Trophoblast cell (in vitro differentiated cells and primary cell): ENCODE measurements around the gene PSME3.

Experiments
- DNase-seq, 2 donors: peaks; one replicate each; pipeline ENCODE4 v3.0.0-alpha.2; 2016
- H2AFZ ChIP-seq: 2 replicates; pipeline ENCODE4 v1.6.1; 2013; ENCODE audit warnings: low read length, moderate library complexity, mild to moderate bottlenecking; ENCODE audit not compliant: insufficient read depth, poor library complexity
- H2AK5ac ChIP-seq: 2 replicates; pipeline ENCODE4 v1.6.1; 2013; ENCODE audit warnings: mild to moderate bottlenecking, low read length
- H2BK120ac ChIP-seq: 2 replicates; pipeline ENCODE4 v1.6.1; 2013; ENCODE audit warnings: low read length, mild to moderate bottlenecking, moderate library complexity; ENCODE audit not compliant: insufficient read depth, poor library complexity
- H2BK12ac ChIP-seq: 2 replicates; pipeline ENCODE4 v1.6.1; 2013; ENCODE audit warnings: mild to moderate bottlenecking, low read length, moderate library complexity
- H2BK5ac ChIP-seq: 2 replicates; pipeline ENCODE4 v1.6.1; 2013; ENCODE audit warnings: low read length, low read depth, moderate library complexity, mild to moderate bottlenecking; ENCODE audit not compliant: poor library complexity
- H3K14ac ChIP-seq: 2 replicates; pipeline ENCODE4 v1.6.1; 2013; ENCODE audit warnings: mild to moderate bottlenecking, low read length
- H3K18ac ChIP-seq: 2 replicates; pipeline ENCODE4 v1.6.1; 2013; ENCODE audit warnings: mild to moderate bottlenecking, low read length
- H3K23ac ChIP-seq: 2 replicates; pipeline ENCODE4 v1.6.1; 2013; ENCODE audit warnings: low read length
- H3K27ac ChIP-seq: 2 replicates; pipeline ENCODE4 v1.5.1; 2013; ENCODE audit warnings: low read depth, mild to moderate bottlenecking, inconsistent platforms, low read length, moderate library complexity
- H3K27me3 ChIP-seq: 2 replicates; pipeline ENCODE4 v1.6.1; 2013; ENCODE audit warnings: inconsistent platforms, mild to moderate bottlenecking, low read length, moderate library complexity; ENCODE audit not compliant: insufficient read depth
- H3K36me3 ChIP-seq, 2 experiments: 1 replicate in 1 of 2; 2 replicates in 1 of 2; pipeline ENCODE4 v1.6.1; 2013; ENCODE audit warnings: low read length in 2 of 2, mild to moderate bottlenecking in 2 of 2, moderate library complexity in 1 of 2; ENCODE audit not compliant: insufficient read depth in 2 of 2, control insufficient read depth in 1 of 2
- H3K4ac ChIP-seq: 2 replicates; pipeline ENCODE4 v1.6.1; 2013; ENCODE audit warnings: low read depth, mild to moderate bottlenecking, low read length, moderate library complexity
- H3K4me1 ChIP-seq, 2 experiments: 1 replicate in 1 of 2; 2 replicates in 1 of 2; pipeline ENCODE4 v1.6.1; 2013; ENCODE audit warnings: low read length in 2 of 2, mild to moderate bottlenecking in 2 of 2, moderate library complexity in 1 of 2; ENCODE audit not compliant: insufficient read depth in 2 of 2, control insufficient read depth in 1 of 2
- H3K4me2 ChIP-seq: 2 replicates; pipeline ENCODE4 v1.6.1; 2013; ENCODE audit warnings: inconsistent platforms, mild to moderate bottlenecking, low read length, moderate library complexity
- H3K4me3 ChIP-seq: 2 replicates; pipeline ENCODE4 v1.5.1; 2013; ENCODE audit warnings: mild to moderate bottlenecking, low read depth, low read length, inconsistent platforms
- H3K79me1 ChIP-seq: one replicate; pipeline ENCODE4 v1.6.1; 2013; ENCODE audit warnings: low read length
- H3K79me2 ChIP-seq: 2 replicates; pipeline ENCODE4 v1.6.1; 2013; ENCODE audit warnings: low read length, mild to moderate bottlenecking; ENCODE audit not compliant: control insufficient read depth, insufficient read depth, poor library complexity
- H3K9ac ChIP-seq: 2 replicates; pipeline ENCODE4 v1.6.1; 2013; ENCODE audit warnings: mild to moderate bottlenecking, low read length
- H3K9me3 ChIP-seq: 2 replicates; pipeline ENCODE4 v1.6.1; 2013; ENCODE audit warnings: low read depth, mild to moderate bottlenecking, control low read depth, inconsistent platforms, low read length; ENCODE audit not compliant: insufficient read depth
- H4K12ac ChIP-seq: 2 replicates; pipeline ENCODE4 v1.6.1; 2013; ENCODE audit warnings: low read depth, mild to moderate bottlenecking, low read length, moderate library complexity
- H4K8ac ChIP-seq: 2 replicates; pipeline ENCODE4 v1.6.1; 2013; ENCODE audit warnings: low read depth, mild to moderate bottlenecking, low read length, moderate library complexity
- H4K91ac ChIP-seq: one replicate; pipeline ENCODE4 v1.6.1; 2013; ENCODE audit warnings: low read depth, mild to moderate bottlenecking, low read length, moderate library complexity
- WGBS: extraction: QIAGEN DNeasy Blood & Tissue Kit; methylation state at CpG from one replicate; pipeline ENCODE4 v1.1.7; 2013; ENCODE audit warnings: missing lambda C conversion rate; ENCODE audit not compliant: insufficient read length, insufficient coverage; ENCODE audit errors: extremely low coverage; 5-methylcytosine and 5-hydroxymethylcytosine counted together

PSME3 gene

DNA sequence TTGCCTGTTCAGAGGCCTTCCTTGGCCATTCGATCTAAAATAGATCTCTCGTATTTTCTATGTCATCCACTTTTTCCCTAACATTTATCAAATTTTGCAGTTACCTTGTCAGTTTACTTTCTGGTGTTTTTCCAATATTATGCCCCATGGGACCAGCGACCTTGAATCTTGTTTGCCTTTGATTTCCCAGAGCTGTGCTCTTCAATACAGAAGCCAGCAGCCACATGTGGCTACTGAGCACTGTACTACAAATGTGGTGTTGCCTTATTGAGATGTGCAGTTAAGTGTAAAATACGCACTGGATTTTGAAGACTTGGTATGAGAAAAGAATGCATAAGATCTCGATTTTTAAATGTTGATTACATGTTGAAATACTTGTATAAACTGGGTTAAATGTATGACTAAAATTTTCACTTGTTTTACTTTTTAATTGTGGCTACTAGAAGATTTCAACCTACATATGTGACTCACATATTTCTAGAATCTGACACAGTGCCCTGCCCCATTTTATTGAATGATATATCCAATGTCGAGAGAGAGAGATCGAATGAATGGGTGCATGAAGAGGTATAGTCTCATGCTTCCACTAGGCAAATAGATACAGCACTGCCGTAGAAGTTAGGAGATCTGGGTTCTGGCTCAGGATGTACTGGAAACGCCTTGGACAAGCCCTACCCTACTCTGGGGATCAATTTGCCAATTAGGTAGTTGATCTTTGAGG lies 824 bp upstream of the PSME3 start:
- H3K4me3 ChIP-seq = peak overlapping the region; percentile 85
- no peak overlapping the region for H3K18ac ChIP-seq
- H2BK5ac ChIP-seq = peak overlapping the region; percentile 34
- H2AFZ ChIP-seq = peak overlapping the region; percentile 65
- peaks cover 0 to 3% of the 10 kb centered on the region in 2 experiments for H3K4me1 ChIP-seq
- peak overlapping the region; percentile 80 for H4K91ac ChIP-seq
- no peaks in the 10 kb centered on the region for H3K27me3 ChIP-seq
- no peak overlapping the region for H2BK12ac ChIP-seq
- peak overlapping the region; percentile 76 for H4K12ac ChIP-seq
- H3K9me3 ChIP-seq = no peaks in the 10 kb centered on the region
- peaks cover 10% of the 10 kb centered on the region for H3K79me1 ChIP-seq
- H3K36me3 ChIP-seq = peaks cover 8 to 22% of the 10 kb centered on the region in 2 experiments
- no peak for DNase-seq
- H2BK120ac ChIP-seq = peak overlapping the region; percentile 34
- no peak overlapping the region for H3K27ac ChIP-seq
- peak overlapping the region; percentile 95 for H4K8ac ChIP-seq
- no CpG with 5 or more reads among the region's 9 CpGs for WGBS
- H2AK5ac ChIP-seq = no peak overlapping the region
- peak overlapping the region; percentile 83 for H3K4me2 ChIP-seq
- H3K9ac ChIP-seq = peak overlapping the region; percentile 92
- no peak overlapping the region for H3K4ac ChIP-seq
- peak overlapping the region; percentile 58 for H3K14ac ChIP-seq
- H3K79me2 ChIP-seq = peaks cover 8% of the 10 kb centered on the region
- H3K23ac ChIP-seq = no peak overlapping the region

DNA sequence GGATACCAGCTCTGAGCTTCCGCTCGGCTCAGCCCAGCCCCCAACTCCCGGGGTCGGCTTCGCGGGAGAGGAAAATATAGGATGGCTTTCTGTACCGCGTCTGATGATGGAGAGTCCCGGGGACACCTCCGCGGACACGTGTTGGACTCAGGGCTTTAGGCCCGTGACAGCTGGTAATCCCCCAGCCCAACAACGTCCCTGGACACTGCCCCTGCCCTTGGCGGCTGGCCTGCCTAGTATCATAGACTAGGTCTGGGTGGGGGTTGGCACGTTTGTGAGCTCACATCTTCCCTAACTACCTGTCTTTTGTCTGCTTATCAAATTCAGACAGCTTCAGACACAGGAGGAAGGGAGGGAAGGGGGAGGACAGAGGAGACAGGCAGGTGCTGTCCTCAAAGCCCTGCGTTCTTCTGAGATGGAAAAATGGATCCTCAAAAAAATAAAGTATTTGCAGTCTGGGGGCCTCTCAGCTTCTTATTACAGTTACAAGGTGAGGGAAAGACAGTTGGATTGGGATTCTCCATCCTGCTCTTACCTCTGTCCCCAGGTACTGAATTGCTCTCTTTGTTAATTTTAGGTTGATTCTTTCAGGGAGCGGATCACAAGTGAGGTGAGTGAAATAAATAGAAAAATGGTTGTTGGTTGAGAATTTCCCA lies 698 bp downstream of the PSME3 start:
- H3K9me3 ChIP-seq = no peaks in the 10 kb centered on the region
- H2BK12ac ChIP-seq = no peak overlapping the region
- H3K14ac ChIP-seq = peak overlapping the region; percentile 48
- H3K9ac ChIP-seq = peak overlapping the region; percentile 95
- no peaks in the 10 kb centered on the region for H3K27me3 ChIP-seq
- peaks cover 19 to 37% of the 10 kb centered on the region in 2 experiments for H3K36me3 ChIP-seq
- H2AFZ ChIP-seq = peak overlapping the region; percentile 90
- WGBS = no CpG with 5 or more reads among the region's 18 CpGs
- peak overlapping the region; percentile 83 for H3K4me2 ChIP-seq
- H3K27ac ChIP-seq = no peak overlapping the region
- peak in 1 of 2 donors; percentile 9 for DNase-seq
- peak overlapping the region; percentile 95 for H3K4ac ChIP-seq
- H3K4me3 ChIP-seq = peak overlapping the region; percentile 85
- peak overlapping the region; percentile 71 for H4K91ac ChIP-seq
- H2BK5ac ChIP-seq = peak overlapping the region; percentile 35
- peak overlapping the region; percentile 44 for H3K18ac ChIP-seq
- H3K79me1 ChIP-seq = peaks cover 10% of the 10 kb centered on the region
- H4K8ac ChIP-seq = peak overlapping the region; percentile 95
- H3K4me1 ChIP-seq = peaks cover 0 to 3% of the 10 kb centered on the region in 2 experiments
- peak overlapping the region; percentile 81 for H4K12ac ChIP-seq
- peak overlapping the region; percentile 4 for H3K23ac ChIP-seq
- peaks cover 8% of the 10 kb centered on the region for H3K79me2 ChIP-seq
- peak overlapping the region; percentile 56 for H2BK120ac ChIP-seq
- H2AK5ac ChIP-seq = peak overlapping the region; percentile 16

GRCh38 chr17:42835732-42836131 lies 2.5 kb downstream of the PSME3 start:
- Histone ChIP-seq H3K79me2 (peaks cover 8% of the 10 kb centered on the region), H2AFZ (no peak overlapping the region), H3K36me3 (peaks cover 24 to 50% of the 10 kb centered on the region in 2 experiments), H3K4me2 (no peak overlapping the region), H3K4me3 (no peak overlapping the region), H3K23ac (no peak overlapping the region), H3K79me1 (peaks cover 10% of the 10 kb centered on the region), H2BK120ac (no peak overlapping the region), H3K4ac (no peak overlapping the region), H3K9me3 (no peaks in the 10 kb centered on the region), H4K8ac (no peak overlapping the region), H3K14ac (no peak overlapping the region), H2BK12ac (no peak overlapping the region), H3K4me1 (peaks cover 0 to 3% of the 10 kb centered on the region in 2 experiments), H2BK5ac (no peak overlapping the region), H3K27ac (no peak overlapping the region), H4K12ac (no peak overlapping the region), H3K27me3 (no peaks in the 10 kb centered on the region), H3K9ac (no peak overlapping the region), H4K91ac (no peak overlapping the region), H3K18ac (no peak overlapping the region), H2AK5ac (no peak overlapping the region)
- no CpG with 5 or more reads among the region's 6 CpGs for WGBS
- peak in 1 of 2 donors; percentile 17 for DNase-seq

DNA sequence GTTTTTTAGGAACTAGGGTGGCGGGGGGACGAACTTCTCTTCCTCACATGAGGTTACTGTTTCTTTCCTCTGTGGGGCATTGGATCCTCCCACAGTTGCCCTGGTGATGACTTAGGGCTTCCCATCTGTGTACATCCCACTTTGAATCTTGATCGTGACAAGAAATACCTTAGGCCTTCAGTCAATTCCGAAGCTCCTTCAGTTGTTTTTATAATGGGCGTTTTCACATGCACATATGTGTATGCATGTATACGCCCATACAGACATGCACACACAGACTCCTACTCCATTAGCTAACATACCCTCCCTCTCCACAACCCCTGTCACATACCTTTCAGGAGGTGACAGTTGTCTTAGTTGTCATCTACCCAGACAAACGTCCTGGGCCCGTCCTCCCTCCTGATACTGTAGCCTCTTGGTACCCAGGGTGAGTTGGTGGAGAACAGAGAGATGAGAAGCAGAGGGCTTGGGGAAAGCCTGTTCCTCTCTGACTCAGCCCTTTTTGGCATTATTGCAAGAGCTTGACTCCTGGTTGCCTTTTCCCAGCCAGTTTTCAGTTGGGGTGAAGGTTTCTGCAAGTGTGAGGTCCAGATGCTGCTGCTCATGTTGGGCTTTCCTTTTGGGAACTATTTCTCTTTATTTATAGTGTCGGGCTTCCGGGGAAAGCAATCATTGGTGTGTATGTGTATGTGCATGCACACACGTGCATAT lies 8.9 kb downstream of the PSME3 start:
- no peak overlapping the region for H4K8ac ChIP-seq
- no peak overlapping the region for H4K12ac ChIP-seq
- no peak overlapping the region for H3K9ac ChIP-seq

More for the DNA sequence above, 8.9 kb downstream of the PSME3 start:
- no peak overlapping the region for H2BK120ac ChIP-seq
- H3K14ac ChIP-seq = no peak overlapping the region
- no peaks in the 10 kb centered on the region for H3K4me1 ChIP-seq
- H3K4ac ChIP-seq = no peak overlapping the region
- no peak overlapping the region for H3K27ac ChIP-seq
- H3K36me3 ChIP-seq = peaks cover 51 to 70% of the 10 kb centered on the region in 2 experiments
- H2AFZ ChIP-seq = no peak overlapping the region
- H3K4me3 ChIP-seq = no peak overlapping the region
- H2AK5ac ChIP-seq = no peak overlapping the region
- H3K4me2 ChIP-seq = no peak overlapping the region
- no peaks in the 10 kb centered on the region for H3K9me3 ChIP-seq
- H3K27me3 ChIP-seq = no peaks in the 10 kb centered on the region
- no peaks in the 10 kb centered on the region for H3K79me2 ChIP-seq
- DNase-seq = no peak
- H4K91ac ChIP-seq = no peak overlapping the region
- WGBS = no CpG with 5 or more reads among the region's 11 CpGs
- H2BK5ac ChIP-seq = no peak overlapping the region
- no peak overlapping the region for H3K23ac ChIP-seq
- H3K18ac ChIP-seq = no peak overlapping the region
- no peak overlapping the region for H2BK12ac ChIP-seq
- no peaks in the 10 kb centered on the region for H3K79me1 ChIP-seq
